ENCODE data around the gene SECISBP2L. TPM values are rescaled to one million over a fixed set of nuclear protein-coding genes. Genes with fewer than 3 reads are reported as not detected.
A peak's percentile ranks its signal among the peaks of the same experiment; 100 is the strongest.

Gene SECISBP2L
- total RNA-seq, 1 experiment from 2014 or later: 40.5 TPM

DNA sequence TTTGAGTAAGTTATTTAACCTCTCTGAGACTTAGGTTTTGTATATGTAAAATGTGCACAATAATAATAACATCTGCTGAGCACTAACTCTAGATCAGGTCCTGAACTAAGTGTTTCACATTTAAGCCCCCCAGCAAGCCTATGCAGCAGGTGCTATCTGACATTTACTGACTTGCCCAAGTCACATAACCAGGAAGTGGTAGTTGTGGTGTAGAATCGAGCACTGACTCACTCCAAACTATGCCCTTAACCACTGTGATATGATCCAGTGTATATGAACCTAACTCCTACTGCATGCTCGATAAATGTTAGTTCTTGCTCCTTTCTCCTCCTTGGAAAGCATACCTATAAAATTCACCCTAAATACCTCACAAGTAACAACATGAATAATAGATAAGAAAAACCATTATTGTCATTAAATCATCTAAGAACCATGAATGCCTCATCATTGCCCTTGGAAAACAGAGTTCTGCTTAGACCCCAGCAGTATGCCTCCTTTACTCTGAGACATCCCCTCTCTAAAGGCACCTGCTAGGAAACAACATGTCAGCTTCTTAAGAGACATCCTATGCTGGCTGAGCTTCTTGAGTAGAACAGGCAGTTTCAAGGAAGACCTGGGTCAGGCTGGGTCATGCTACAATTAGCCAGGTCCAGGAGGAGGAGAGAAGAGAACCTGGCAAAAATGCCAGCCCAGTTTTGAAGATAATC, 79.5 kb downstream of the SECISBP2L start:
- no peak overlapping the region for H3K27ac ChIP-seq (ENCODE audit: low read length)
- intact Hi-C loops (cut with micrococcal nuclease; ENCODE audit: unreplicated experiment): loop anchor here (1.0 kb wide), 1 partner anchor 104 kb away; no protein-coding TSS in a partner anchor
- ATAC-seq (no peak), DNase-seq (ENCODE audit: low read depth, low spot score) (no peak)
- H3K27me3 ChIP-seq (ENCODE audit: control insufficient read depth, insufficient read depth, low read length): peaks cover 20% of the 10 kb centered on the region
- ChIA-PET POLR2A (no interaction called here), CTCF (no interaction called here)
- no TSS peak for BruUV-seq (replicated peaks)
- H3K9me3 ChIP-seq (ENCODE audit: control insufficient read depth, insufficient read depth, low read depth, low read length): no peaks in the 10 kb centered on the region
- TF ChIP-seq POLR2AphosphoS5 (IDR thresholded peaks at IDR 0.05; ENCODE audit: low read depth, low read length) (no peak), TCF7L2 (IDR thresholded peaks at IDR 0.05; ENCODE audit: low read depth, low read length) (no peak), SIN3A (IDR thresholded peaks at IDR 0.05; ENCODE audit: borderline replicate concordance, insufficient read depth, low read depth, low read length) (no peak)
- TF ChIP-seq, protein P1, sequence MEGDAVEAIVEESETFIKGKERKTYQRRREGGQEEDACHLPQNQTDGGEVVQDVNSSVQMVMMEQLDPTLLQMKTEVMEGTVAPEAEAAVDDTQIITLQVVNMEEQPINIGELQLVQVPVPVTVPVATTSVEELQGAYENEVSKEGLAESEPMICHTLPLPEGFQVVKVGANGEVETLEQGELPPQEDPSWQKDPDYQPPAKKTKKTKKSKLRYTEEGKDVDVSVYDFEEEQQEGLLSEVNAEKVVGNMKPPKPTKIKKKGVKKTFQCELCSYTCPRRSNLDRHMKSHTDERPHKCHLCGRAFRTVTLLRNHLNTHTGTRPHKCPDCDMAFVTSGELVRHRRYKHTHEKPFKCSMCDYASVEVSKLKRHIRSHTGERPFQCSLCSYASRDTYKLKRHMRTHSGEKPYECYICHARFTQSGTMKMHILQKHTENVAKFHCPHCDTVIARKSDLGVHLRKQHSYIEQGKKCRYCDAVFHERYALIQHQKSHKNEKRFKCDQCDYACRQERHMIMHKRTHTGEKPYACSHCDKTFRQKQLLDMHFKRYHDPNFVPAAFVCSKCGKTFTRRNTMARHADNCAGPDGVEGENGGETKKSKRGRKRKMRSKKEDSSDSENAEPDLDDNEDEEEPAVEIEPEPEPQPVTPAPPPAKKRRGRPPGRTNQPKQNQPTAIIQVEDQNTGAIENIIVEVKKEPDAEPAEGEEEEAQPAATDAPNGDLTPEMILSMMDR (IDR thresholded peaks at IDR 0.05): no peak
- TF ChIP-seq, protein P2, sequence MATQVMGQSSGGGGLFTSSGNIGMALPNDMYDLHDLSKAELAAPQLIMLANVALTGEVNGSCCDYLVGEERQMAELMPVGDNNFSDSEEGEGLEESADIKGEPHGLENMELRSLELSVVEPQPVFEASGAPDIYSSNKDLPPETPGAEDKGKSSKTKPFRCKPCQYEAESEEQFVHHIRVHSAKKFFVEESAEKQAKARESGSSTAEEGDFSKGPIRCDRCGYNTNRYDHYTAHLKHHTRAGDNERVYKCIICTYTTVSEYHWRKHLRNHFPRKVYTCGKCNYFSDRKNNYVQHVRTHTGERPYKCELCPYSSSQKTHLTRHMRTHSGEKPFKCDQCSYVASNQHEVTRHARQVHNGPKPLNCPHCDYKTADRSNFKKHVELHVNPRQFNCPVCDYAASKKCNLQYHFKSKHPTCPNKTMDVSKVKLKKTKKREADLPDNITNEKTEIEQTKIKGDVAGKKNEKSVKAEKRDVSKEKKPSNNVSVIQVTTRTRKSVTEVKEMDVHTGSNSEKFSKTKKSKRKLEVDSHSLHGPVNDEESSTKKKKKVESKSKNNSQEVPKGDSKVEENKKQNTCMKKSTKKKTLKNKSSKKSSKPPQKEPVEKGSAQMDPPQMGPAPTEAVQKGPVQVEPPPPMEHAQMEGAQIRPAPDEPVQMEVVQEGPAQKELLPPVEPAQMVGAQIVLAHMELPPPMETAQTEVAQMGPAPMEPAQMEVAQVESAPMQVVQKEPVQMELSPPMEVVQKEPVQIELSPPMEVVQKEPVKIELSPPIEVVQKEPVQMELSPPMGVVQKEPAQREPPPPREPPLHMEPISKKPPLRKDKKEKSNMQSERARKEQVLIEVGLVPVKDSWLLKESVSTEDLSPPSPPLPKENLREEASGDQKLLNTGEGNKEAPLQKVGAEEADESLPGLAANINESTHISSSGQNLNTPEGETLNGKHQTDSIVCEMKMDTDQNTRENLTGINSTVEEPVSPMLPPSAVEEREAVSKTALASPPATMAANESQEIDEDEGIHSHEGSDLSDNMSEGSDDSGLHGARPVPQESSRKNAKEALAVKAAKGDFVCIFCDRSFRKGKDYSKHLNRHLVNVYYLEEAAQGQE (IDR thresholded peaks at IDR 0.05; ENCODE audit: insufficient read depth in 1 of 2, low read depth in 2 of 2, low read length in 1 of 2): no peak
- H3K36me3 ChIP-seq (ENCODE audit: control insufficient read depth, insufficient read depth, low read length): no peaks in the 10 kb centered on the region
- in situ Hi-C loops (cut with HindIII; ENCODE audit: low pct_unique_long_range_greater_than_20kb, low sequenced_read_pairs): no loop called here
- no peak overlapping the region for H3K4me3 ChIP-seq (ENCODE audit: low read depth in 2 of 2, low read length in 2 of 2)
- peaks cover 6% of the 10 kb centered on the region for H3K4me1 ChIP-seq (ENCODE audit: control insufficient read depth, insufficient read depth, low read length)

DNA sequence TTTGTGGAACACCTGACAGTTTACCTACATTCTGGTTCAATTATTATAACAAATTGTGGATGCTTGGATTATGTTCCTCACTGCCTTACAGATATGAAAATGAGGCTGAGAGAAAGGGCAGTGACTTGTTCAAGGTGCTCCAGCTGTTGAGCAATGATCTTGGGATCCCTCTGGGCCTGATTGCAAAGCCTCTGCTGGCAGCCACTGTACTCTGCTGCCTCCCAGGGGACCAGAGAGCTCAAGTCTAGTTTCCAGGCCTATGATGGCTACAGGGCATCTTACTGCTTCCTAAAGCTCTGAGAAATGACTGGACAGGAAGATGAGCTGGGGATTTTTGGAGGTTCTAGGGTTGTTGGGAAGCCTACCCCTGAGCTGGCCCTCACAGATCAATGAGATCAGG, 80.3 kb downstream of the SECISBP2L start:
- CTCF ChIA-PET: interaction anchor here (3.1 kb wide), 1 partner anchor 9 kb away, joined by 12 read pairs; no protein-coding TSS in a partner anchor
- Histone ChIP-seq H3K36me3 (ENCODE audit: control insufficient read depth, insufficient read depth, low read length) (no peaks in the 10 kb centered on the region), H3K4me3 (ENCODE audit: low read depth in 2 of 2, low read length in 2 of 2) (no peak overlapping the region), H3K27ac (ENCODE audit: low read length) (no peak overlapping the region), H3K9me3 (ENCODE audit: control insufficient read depth, insufficient read depth, low read depth, low read length) (no peaks in the 10 kb centered on the region), H3K4me1 (ENCODE audit: control insufficient read depth, insufficient read depth, low read length) (peaks cover 6% of the 10 kb centered on the region), H3K27me3 (ENCODE audit: control insufficient read depth, insufficient read depth, low read length) (peaks cover 20% of the 10 kb centered on the region)
- in situ Hi-C loops (cut with HindIII; ENCODE audit: low pct_unique_long_range_greater_than_20kb, low sequenced_read_pairs): no loop called here
- DNase-seq (ENCODE audit: low read depth, low spot score) (no peak), ATAC-seq (peak; percentile 71; the same call in 1 of the 2 replicates)
- intact Hi-C loops (cut with micrococcal nuclease; ENCODE audit: unreplicated experiment): loop anchor here (1.0 kb wide), 1 partner anchor 104 kb away; no protein-coding TSS in a partner anchor
- TF ChIP-seq, protein P2 (IDR thresholded peaks at IDR 0.05; ENCODE audit: insufficient read depth in 1 of 2, low read depth in 2 of 2, low read length in 1 of 2): no peak
- TF ChIP-seq, protein P1 (IDR thresholded peaks at IDR 0.05): peak; percentile 41
- POLR2A ChIA-PET: no interaction called here
- BruUV-seq (replicated peaks): no TSS peak
